WTC11 (cell line): ENCODE measurements around the gene CAMTA1. TPM values are rescaled to one million over a fixed set of nuclear protein-coding genes. Genes with fewer than 3 reads are reported as not detected.

Experiments used
- ATAC-seq: fragments of 200-7000 bp; cut with Tn5 transposase; 2 replicates; pipeline ENCODE4 v1.10.0; 2021; ENCODE audit warnings: mild to moderate bottlenecking, moderate library complexity
- CTCF ChIA-PET: fragments of 300-600 bp; sonication (Branson Sonifier 250); formaldehyde crosslinking; loops from one replicate; lab custom pipeline; 2021; ENCODE audit warnings: antibody characterized with exemption; lab: Charles Lee
- POLR2A ChIA-PET: fragments of 350-600 bp; sonication (Branson Sonifier 250); formaldehyde crosslinking; loops from one replicate; lab custom pipeline; 2021; ENCODE audit warnings: antibody characterized with exemption; lab: Charles Lee
- DNase-seq: peaks from one replicate; pipeline ENCODE4 v3.0.0; 2021; ENCODE audit warnings: low spot score
- H3K27ac Mint-ChIP-seq: 2 replicates; pipeline ENCODE4 v1.8.0; 2021; ENCODE audit warnings: mixed read lengths
- H3K27me3 Mint-ChIP-seq: 2 replicates; pipeline ENCODE4 v1.8.0; 2021; ENCODE audit warnings: low read depth, mild to moderate bottlenecking, moderate library complexity, mixed read lengths
- H3K36me3 Mint-ChIP-seq: 2 replicates; pipeline ENCODE4 v1.8.0; 2021; ENCODE audit warnings: mixed read lengths
- H3K4me1 Mint-ChIP-seq: 2 replicates; pipeline ENCODE4 v1.8.0; 2022; ENCODE audit warnings: mixed read lengths
- H3K4me3 Mint-ChIP-seq: 2 replicates; pipeline ENCODE4 v1.8.0; 2021; ENCODE audit warnings: mild to moderate bottlenecking, moderate library complexity, mixed read lengths
- H3K9me3 Mint-ChIP-seq: 2 replicates; pipeline ENCODE4 v1.8.0; 2021; ENCODE audit warnings: mixed read lengths
- CREM ChIP-seq: sonication (generic); formaldehyde crosslinking; IDR thresholded peaks from 2 replicates; pipeline ENCODE4 v1.8.1; 2022; ENCODE audit warnings: mild to moderate bottlenecking, missing genetic modification reagents, moderate library complexity
- CTCF ChIP-seq: fragments of 200-600 bp; IDR thresholded peaks from 2 replicates; pipeline ENCODE4 v1.8.0; 2022; ENCODE audit warnings: antibody characterized with exemption
- E2F1 ChIP-seq: sonication (generic); formaldehyde crosslinking; IDR thresholded peaks from 2 replicates; pipeline ENCODE4 v1.8.0; 2022; ENCODE audit warnings: mild to moderate bottlenecking, missing genetic modification reagents
- E2F5 ChIP-seq: sonication (generic); formaldehyde crosslinking; IDR thresholded peaks from 2 replicates; pipeline ENCODE4 v1.8.1; 2022; ENCODE audit warnings: mild to moderate bottlenecking, moderate library complexity, missing genetic modification reagents
- FOXP4 ChIP-seq: sonication (generic); formaldehyde crosslinking; IDR thresholded peaks from 2 replicates; pipeline ENCODE4 v1.8.0; 2022; ENCODE audit warnings: mild to moderate bottlenecking, missing genetic modification reagents
- MXD4 ChIP-seq: fragments of 250-450 bp; sonication (Bioruptor Pico); IDR thresholded peaks from 2 replicates; pipeline ENCODE4 v1.8.0; 2021; ENCODE audit warnings: mild to moderate bottlenecking, moderate library complexity, borderline replicate concordance
- PRDM15 ChIP-seq: sonication (generic); formaldehyde crosslinking; IDR thresholded peaks from 2 replicates; pipeline ENCODE4 v1.8.0; 2022; ENCODE audit warnings: missing genetic modification reagents
- PREB ChIP-seq: sonication (generic); formaldehyde crosslinking; IDR thresholded peaks from 2 replicates; pipeline ENCODE4 v1.8.1; 2022; ENCODE audit warnings: mild to moderate bottlenecking, missing genetic modification reagents, moderate library complexity, borderline replicate concordance
- USF2 ChIP-seq: sonication (generic); formaldehyde crosslinking; IDR thresholded peaks from 2 replicates; pipeline ENCODE4 v1.8.1; 2023; ENCODE audit warnings: mild to moderate bottlenecking, missing genetic modification reagents, moderate library complexity
- ZNF281 ChIP-seq: sonication (generic); formaldehyde crosslinking; IDR thresholded peaks from 2 replicates; pipeline ENCODE4 v1.8.0; 2023; ENCODE audit warnings: mild to moderate bottlenecking, missing genetic modification reagents
- ZNF396 ChIP-seq: fragments of 250-450 bp; sonication (Bioruptor Pico); IDR thresholded peaks from 2 replicates; pipeline ENCODE4 v1.8.0; 2021; ENCODE audit warnings: mild to moderate bottlenecking, moderate library complexity, borderline replicate concordance
- ZNF671 ChIP-seq: fragments of 250-450 bp; sonication (Bioruptor Pico); IDR thresholded peaks from 2 replicates; pipeline ENCODE4 v1.8.0; 2021; ENCODE audit warnings: mild to moderate bottlenecking
- total RNA-seq: library from RNA; stranded (reverse); gene quantifications from 3 replicates; pipeline ENCODE4 v1.2.3, GENCODE V29; 2021

The CAMTA1 gene
- total RNA-seq, 1 experiment from 2014 or later: 86.4 TPM

GRCh38 chr1:6801199-6801598, 15.9 kb downstream of the CAMTA1 start (continued):
- TF ChIP-seq PRDM15 (no peak), ZNF396 (CRISPR knock-in tag) (no peak), CTCF (no peak), PREB (CRISPR knock-in tag) (no peak), USF2 (CRISPR knock-in tag) (no peak), MXD4 (CRISPR knock-in tag) (no peak), CREM (no peak), E2F5 (CRISPR knock-in tag) (no peak)

- H3K36me3 Mint-ChIP-seq: no peaks in the 10 kb centered on the region
- ATAC-seq (no peak), DNase-seq (no peak)
- H3K4me3 Mint-ChIP-seq: no peak overlapping the region
- TF ChIP-seq ZNF671 (no peak), E2F1 (no peak), FOXP4 (no peak), ZNF281 (CRISPR knock-in tag) (no peak)
- no peaks in the 10 kb centered on the region for H3K9me3 Mint-ChIP-seq
- CTCF ChIA-PET: interaction anchor here (0.7 kb wide), 1 partner anchor 406 kb away, joined by 3 read pairs; no protein-coding TSS in a partner anchor
- POLR2A ChIA-PET: interaction anchor here (1.3 kb wide), 1 partner anchor 17 kb away, joined by 3 read pairs; the partner anchor contains the start of gene CAMTA1
- no peaks in the 10 kb centered on the region for H3K27me3 Mint-ChIP-seq
- H3K27ac Mint-ChIP-seq: peak overlapping the region; percentile 91; the same call in 1 of the 2 replicates
- H3K4me1 Mint-ChIP-seq: peaks cover 32% of the 10 kb centered on the region
Observed at GRCh38 chr1:6801966-6802365, 16.7 kb downstream of the CAMTA1 start.
